ENCODE measurements around the gene CLASP2.

DNA sequence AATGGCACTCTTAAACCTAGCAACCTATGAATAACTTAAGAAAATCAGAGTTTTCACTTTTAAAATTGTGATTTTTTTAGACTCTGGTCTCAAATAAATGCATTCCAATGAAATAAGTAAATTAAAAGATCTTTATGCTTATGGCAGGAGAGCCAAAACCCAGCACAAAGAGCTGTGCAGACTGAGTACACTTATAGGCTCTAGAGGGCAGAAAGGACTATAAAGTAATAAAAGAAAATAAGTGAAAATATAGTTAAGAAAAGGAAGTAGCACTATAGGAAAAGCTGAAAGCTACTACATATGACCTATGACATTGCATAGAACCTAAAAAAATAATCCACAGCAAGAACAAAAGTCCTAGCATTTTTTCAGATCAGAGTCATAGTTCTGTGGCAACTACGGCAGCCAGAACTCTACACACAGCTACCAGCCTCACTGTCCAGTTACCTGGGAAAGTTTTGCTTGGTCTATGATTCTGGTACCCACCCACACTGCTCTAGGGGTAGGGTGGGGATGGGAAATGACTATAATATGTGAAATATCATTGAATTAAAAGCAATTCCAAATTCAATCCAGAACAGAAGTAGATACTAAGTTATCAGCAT is 30.5 kb downstream of the CLASP2 start:
- TF ChIP-seq EZH2 (IDR thresholded peaks at IDR 0.05; ENCODE audit: insufficient read depth, poor library complexity, severe bottlenecking) (no peak), EZH2phosphoT487 (IDR thresholded peaks at IDR 0.05; ENCODE audit: insufficient read depth, low read depth) (no peak)

Measured in GM23248 (cell line).